Measurements from ENCODE around the gene RBM23. TPM values are rescaled to one million over a fixed set of nuclear protein-coding genes. Genes with fewer than 3 reads are reported as not detected.
"Not testable (repeated sequence)": the region's sequence is repeated elsewhere in the genome, so short reads cannot be mapped to it uniquely, and the experiment has no call there.

The RBM23 gene
- 91.5 and 102 TPM in 2 replicates for total RNA-seq (ENCODE audit: low replicate concordance)
- long read RNA-seq, full-length matches to known transcripts: 273 of 319 reads
- long read RNA-seq, partial matches to known transcripts: 11 of 319 reads
- long read RNA-seq, other reads (novel, unspliced or antisense): 35 of 319 reads

DNA sequence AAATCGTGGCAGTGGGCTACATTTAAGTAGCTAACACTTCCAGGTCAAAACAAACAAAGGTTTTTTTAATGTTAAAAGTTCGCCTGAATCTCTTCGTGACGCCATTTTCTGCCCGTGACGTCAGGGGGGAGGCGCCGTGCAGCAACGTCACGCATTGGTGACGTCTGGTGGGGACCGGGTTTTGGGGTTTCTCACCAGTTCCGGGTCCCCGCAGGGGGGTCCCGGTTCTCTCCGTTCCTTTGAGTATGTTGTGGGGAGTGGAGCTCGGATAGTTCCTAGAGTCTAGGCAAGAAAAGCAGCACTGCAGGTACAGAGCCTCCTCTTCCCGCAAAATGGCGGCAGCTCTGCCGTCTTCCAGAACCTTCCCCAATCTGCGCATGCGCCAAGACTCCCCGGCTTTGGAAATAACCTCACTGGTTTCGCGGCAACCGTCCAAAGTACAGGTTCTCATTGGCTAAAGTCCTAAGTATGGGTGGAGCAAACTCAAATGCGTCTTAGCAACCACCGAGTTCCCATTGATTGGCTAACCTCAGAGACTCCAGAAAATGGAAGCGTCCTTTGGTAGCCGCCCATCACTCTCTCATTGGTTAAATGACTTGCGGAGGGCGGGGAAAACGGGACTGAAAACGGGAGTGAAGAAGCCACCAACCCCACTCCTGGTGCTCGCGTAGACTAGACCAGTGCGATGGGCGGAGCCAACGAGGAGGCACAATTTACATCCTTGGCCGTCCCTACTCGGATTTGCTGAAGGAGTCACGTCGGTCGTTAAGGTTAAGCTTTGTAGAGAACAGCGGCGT lies at the start of gene RBM23:
RBM23 (minus strand) TSS at position 346 of the 797 bp plus-strand sequence.
- Mint-ChIP-seq H3K9me3 (no peaks in the 10 kb centered on the region), H3K27me3 (peaks cover 4% of the 10 kb centered on the region), H3K4me1 (ENCODE audit: unreplicated experiment) (peaks cover 28% of the 10 kb centered on the region), H3K4me3 (peak within 1 kb of the TSS; percentile 97), H3K36me3 (peaks cover 38% of the 10 kb centered on the region), H3K27ac (peak within 1 kb of the TSS; percentile 100)
- DNase-seq (ENCODE audit: extremely low spot score, unreplicated experiment): peak; percentile 99
- TF ChIP-seq, protein P1, sequence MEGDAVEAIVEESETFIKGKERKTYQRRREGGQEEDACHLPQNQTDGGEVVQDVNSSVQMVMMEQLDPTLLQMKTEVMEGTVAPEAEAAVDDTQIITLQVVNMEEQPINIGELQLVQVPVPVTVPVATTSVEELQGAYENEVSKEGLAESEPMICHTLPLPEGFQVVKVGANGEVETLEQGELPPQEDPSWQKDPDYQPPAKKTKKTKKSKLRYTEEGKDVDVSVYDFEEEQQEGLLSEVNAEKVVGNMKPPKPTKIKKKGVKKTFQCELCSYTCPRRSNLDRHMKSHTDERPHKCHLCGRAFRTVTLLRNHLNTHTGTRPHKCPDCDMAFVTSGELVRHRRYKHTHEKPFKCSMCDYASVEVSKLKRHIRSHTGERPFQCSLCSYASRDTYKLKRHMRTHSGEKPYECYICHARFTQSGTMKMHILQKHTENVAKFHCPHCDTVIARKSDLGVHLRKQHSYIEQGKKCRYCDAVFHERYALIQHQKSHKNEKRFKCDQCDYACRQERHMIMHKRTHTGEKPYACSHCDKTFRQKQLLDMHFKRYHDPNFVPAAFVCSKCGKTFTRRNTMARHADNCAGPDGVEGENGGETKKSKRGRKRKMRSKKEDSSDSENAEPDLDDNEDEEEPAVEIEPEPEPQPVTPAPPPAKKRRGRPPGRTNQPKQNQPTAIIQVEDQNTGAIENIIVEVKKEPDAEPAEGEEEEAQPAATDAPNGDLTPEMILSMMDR (conservative IDR thresholded peaks at IDR 0.05): no peak

DNA sequence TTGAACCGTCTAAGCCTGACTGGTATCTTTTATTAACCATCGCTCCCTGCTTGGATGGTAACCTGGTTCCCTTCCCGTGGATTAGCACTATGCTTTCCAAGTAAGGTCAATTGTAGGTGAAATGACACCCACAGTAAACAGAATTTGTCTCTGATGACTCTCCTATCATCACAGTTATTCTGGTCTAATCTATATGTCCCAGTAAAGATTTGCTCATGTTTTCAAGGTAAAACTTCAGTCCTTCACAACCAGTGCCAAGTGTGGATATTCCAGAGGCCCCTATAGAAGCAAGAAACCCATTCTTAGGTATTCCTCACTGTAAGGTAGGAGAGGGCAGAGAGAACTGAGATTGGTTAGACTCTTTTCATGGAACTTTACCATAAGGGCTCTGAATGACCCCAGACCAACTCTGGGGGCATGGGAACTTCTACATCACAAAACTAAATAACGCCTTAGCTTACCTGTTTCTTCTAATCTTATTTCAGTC lies 47.9 kb upstream of the RBM23 start:
- peaks cover 7% of the 10 kb centered on the region for H3K36me3 Mint-ChIP-seq
- H3K4me1 Mint-ChIP-seq (ENCODE audit: unreplicated experiment): peaks cover 7% of the 10 kb centered on the region
- peaks cover under 1% of the 10 kb centered on the region for H3K27me3 Mint-ChIP-seq

DNA sequence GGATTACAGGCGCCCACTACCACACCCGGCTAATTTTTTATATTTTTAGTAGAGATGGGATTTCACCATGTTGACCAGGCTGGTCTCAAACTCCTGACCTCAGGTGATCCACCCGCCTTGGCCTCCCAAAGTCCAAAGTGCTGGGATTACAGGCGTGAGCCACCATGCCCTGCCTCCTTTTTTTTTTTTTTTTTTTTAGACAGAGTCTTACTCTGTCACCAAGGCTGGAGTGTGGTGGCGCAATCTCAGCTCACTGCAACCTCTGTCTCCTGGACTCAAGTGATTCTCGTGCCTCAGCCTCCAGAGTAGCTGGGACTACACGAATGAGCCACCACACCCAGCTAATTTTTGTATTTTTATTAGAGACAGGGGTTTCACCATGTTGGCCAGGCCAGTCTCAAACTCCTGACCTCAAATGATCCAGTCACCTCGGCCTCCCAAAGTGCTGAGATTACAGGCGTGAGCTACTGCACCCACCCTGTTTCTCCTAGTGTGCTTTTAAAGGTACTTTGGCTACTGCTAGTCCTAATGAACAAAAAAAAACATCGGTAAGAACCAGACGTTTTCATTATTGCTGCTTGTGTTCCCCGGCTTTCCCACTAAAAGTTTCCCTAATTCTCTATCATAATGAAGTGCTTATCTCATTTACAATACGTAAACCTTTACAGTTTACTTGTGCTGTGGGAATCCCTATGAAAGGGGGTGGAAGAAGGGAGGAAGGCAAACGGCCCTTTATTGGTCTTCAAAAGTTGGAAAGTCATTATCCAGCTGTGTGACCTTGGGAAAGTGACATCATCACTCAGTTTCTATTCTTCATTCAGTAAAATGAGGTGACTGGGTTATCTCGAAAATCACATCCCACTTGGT lies 47.2 kb upstream of the RBM23 start:
- not testable (repeated sequence) for H3K36me3 Mint-ChIP-seq; DNase-seq (ENCODE audit: extremely low spot score, unreplicated experiment); H3K4me3 Mint-ChIP-seq; H3K4me1 Mint-ChIP-seq (ENCODE audit: unreplicated experiment); H3K9me3 Mint-ChIP-seq; H3K27me3 Mint-ChIP-seq
- peak overlapping the region; percentile 61 for H3K27ac Mint-ChIP-seq

More for the DNA sequence above, 47.9 kb upstream of the RBM23 start:
- Mint-ChIP-seq H3K4me3 (no peak overlapping the region), H3K9me3 (no peaks in the 10 kb centered on the region), H3K27ac (peak overlapping the region; percentile 61)
- DNase-seq (ENCODE audit: extremely low spot score, unreplicated experiment): no peak
- TF ChIP-seq, protein P1 (conservative IDR thresholded peaks at IDR 0.05): no peak

DNA sequence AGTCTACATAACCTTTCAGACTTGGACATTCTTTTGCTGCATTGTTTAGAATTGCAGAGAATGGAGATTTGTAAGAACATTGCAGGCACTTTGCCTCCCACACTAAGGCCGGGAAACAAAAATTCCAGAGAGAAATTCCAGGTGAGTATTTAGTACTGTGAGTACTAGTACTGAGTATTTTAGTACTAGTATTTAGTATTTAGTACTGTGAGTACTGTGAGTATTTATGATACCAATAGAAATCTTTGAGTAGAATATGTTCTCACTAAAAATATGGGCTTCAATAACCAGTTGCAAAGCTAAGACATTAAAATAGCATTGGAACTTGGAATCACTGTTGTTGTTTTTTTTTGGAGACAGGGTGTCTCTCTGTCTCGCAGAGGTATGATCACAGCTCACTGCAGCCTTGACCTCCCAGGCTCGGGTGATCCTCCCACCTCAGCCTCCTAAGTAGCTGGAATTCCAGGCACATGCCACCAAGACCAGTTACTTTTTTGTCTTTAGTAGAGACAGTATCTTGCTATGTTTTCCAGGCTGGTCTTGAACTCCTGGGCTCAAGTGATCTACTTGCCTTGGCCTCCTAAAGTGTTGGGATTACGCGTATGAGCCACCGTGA lies 43.2 kb upstream of the RBM23 start:
- Mint-ChIP-seq H3K36me3 (no peaks in the 10 kb centered on the region), H3K4me1 (ENCODE audit: unreplicated experiment) (peaks cover 7% of the 10 kb centered on the region), H3K27ac (no peak overlapping the region), H3K4me3 (no peak overlapping the region), H3K27me3 (peaks cover 2% of the 10 kb centered on the region), H3K9me3 (no peaks in the 10 kb centered on the region)
- TF ChIP-seq, protein P1 (conservative IDR thresholded peaks at IDR 0.05): no peak
- DNase-seq (ENCODE audit: extremely low spot score, unreplicated experiment): no peak

DNA sequence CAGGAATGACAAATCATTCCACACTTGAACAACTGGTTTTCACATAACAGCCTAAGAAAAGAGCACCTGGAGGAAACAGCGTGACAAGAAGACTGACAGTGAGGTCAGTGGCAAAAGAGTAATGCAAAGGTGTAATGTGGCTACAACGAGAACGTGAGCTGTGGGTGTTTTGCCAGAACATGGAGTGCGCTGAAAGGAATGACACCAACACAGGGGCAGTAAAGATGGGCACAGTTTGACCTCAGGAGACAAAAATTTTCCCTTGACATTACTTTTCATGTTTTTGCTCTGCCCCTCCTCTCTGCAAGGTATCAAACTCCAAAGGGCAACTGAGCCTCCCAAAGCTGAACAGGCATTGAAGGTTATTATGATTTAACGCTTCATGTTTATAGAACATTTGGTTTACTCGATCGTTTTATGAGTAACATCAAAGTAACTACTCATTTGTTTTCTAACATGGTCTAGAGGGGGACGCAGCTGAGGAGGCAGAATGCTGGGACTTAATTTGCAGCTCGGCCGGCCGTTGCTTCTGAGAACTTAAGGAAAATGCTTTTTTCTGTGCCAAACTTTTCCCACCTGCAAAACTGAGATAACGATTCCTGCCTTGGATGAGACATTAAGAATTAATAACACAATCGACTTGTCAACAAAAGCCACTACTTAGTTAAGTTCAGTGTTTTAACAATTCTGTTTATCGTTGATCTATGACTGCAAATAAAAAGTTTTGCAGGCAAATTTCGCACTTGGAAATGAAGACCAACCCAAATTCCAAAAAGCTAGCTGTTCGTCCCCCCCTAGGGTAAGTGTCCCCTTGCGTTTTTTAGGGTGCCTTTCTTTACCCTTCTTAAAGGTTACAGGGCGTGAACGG lies 37.0 kb upstream of the RBM23 start:
- Mint-ChIP-seq H3K36me3 (peaks cover 14% of the 10 kb centered on the region), H3K4me3 (peak overlapping the region; percentile 94), H3K27me3 (peaks cover 12% of the 10 kb centered on the region), H3K9me3 (no peaks in the 10 kb centered on the region), H3K27ac (peak overlapping the region; percentile 73), H3K4me1 (ENCODE audit: unreplicated experiment) (peaks cover 14% of the 10 kb centered on the region)
- TF ChIP-seq, protein P1 (conservative IDR thresholded peaks at IDR 0.05): no peak
- DNase-seq (ENCODE audit: extremely low spot score, unreplicated experiment): no peak
